Measurements from ENCODE around the gene MAMSTR.

MAMSTR gene

GRCh38 chr19:48676487-48676886, 43.0 kb downstream of the MAMSTR start:
- Histone ChIP-seq H4K20me1 (ENCODE audit: insufficient read depth, low read length) (no peaks in the 10 kb centered on the region), H3K36me3 (replicated peaks; ENCODE audit: insufficient read depth, low read length) (no peaks in the 10 kb centered on the region), H3K27ac (ENCODE audit: low read length) (no peak overlapping the region), H3K9me2 (replicated peaks; ENCODE audit: insufficient read depth, low read length) (no peaks in the 10 kb centered on the region), H3K9ac (ENCODE audit: low read length) (no peak overlapping the region), H3K4me2 (ENCODE audit: low read depth, low read length) (no peak overlapping the region), H3F3A (ENCODE audit: insufficient read depth, low read length) (no peaks in the 10 kb centered on the region), H3K4me1 (ENCODE audit: low read length) (no peaks in the 10 kb centered on the region; the same call in 1 of the 2 replicates), H3K79me2 (ENCODE audit: low read length) (no peaks in the 10 kb centered on the region), H3K9me3 (replicated peaks; ENCODE audit: insufficient read depth, low read length) (no peaks in the 10 kb centered on the region), H3K4me3 (ENCODE audit: low read length) (no peak overlapping the region), H2AFZ (ENCODE audit: low read length) (no peak overlapping the region), H3K27me3 (replicated peaks; ENCODE audit: insufficient read depth, low read length) (peaks cover 92% of the 10 kb centered on the region)
- DNase-seq, result no peak
- TF ChIP-seq EZH2phosphoT487 (IDR thresholded peaks at IDR 0.05; ENCODE audit: low read length) (no peak), EZH2 (optimal IDR thresholded peaks at IDR 0.05; ENCODE audit: low read depth, low read length) (no peak)
- TF ChIP-seq, protein P1, sequence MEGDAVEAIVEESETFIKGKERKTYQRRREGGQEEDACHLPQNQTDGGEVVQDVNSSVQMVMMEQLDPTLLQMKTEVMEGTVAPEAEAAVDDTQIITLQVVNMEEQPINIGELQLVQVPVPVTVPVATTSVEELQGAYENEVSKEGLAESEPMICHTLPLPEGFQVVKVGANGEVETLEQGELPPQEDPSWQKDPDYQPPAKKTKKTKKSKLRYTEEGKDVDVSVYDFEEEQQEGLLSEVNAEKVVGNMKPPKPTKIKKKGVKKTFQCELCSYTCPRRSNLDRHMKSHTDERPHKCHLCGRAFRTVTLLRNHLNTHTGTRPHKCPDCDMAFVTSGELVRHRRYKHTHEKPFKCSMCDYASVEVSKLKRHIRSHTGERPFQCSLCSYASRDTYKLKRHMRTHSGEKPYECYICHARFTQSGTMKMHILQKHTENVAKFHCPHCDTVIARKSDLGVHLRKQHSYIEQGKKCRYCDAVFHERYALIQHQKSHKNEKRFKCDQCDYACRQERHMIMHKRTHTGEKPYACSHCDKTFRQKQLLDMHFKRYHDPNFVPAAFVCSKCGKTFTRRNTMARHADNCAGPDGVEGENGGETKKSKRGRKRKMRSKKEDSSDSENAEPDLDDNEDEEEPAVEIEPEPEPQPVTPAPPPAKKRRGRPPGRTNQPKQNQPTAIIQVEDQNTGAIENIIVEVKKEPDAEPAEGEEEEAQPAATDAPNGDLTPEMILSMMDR (IDR thresholded peaks at IDR 0.05; ENCODE audit: low read length), result no peak

- H3K4me1 ChIP-seq (ENCODE audit: low read length), result no peaks in the 10 kb centered on the region; the same call in 1 of the 2 replicates
- DNase-seq, result peak; percentile 70
- no peaks in the 10 kb centered on the region for H3K79me2 ChIP-seq (ENCODE audit: low read length)
- no peak overlapping the region for H3K9ac ChIP-seq (ENCODE audit: low read length)
- peaks cover 79% of the 10 kb centered on the region for H3K27me3 ChIP-seq (replicated peaks; ENCODE audit: insufficient read depth, low read length)
- H2AFZ ChIP-seq (ENCODE audit: low read length), result no peak overlapping the region
- H3K9me3 ChIP-seq (replicated peaks; ENCODE audit: insufficient read depth, low read length), result no peaks in the 10 kb centered on the region
- no peaks in the 10 kb centered on the region for H3F3A ChIP-seq (ENCODE audit: insufficient read depth, low read length)
- no peak overlapping the region for H3K4me3 ChIP-seq (ENCODE audit: low read length)
- H3K27ac ChIP-seq (ENCODE audit: low read length), result no peak overlapping the region
- no peaks in the 10 kb centered on the region for H4K20me1 ChIP-seq (ENCODE audit: insufficient read depth, low read length)
- no peak for TF ChIP-seq EZH2phosphoT487 (IDR thresholded peaks at IDR 0.05; ENCODE audit: low read length)
- TF ChIP-seq, protein P1 (IDR thresholded peaks at IDR 0.05; ENCODE audit: low read length), result peak; percentile 86
- H3K36me3 ChIP-seq (replicated peaks; ENCODE audit: insufficient read depth, low read length), result no peaks in the 10 kb centered on the region
- H3K9me2 ChIP-seq (replicated peaks; ENCODE audit: insufficient read depth, low read length), result no peaks in the 10 kb centered on the region
- H3K4me2 ChIP-seq (ENCODE audit: low read depth, low read length), result no peak overlapping the region; the same call in 1 of the 2 replicates
Measured at GRCh38 chr19:48674921-48675824, 44.4 kb downstream of the MAMSTR start.

DNA sequence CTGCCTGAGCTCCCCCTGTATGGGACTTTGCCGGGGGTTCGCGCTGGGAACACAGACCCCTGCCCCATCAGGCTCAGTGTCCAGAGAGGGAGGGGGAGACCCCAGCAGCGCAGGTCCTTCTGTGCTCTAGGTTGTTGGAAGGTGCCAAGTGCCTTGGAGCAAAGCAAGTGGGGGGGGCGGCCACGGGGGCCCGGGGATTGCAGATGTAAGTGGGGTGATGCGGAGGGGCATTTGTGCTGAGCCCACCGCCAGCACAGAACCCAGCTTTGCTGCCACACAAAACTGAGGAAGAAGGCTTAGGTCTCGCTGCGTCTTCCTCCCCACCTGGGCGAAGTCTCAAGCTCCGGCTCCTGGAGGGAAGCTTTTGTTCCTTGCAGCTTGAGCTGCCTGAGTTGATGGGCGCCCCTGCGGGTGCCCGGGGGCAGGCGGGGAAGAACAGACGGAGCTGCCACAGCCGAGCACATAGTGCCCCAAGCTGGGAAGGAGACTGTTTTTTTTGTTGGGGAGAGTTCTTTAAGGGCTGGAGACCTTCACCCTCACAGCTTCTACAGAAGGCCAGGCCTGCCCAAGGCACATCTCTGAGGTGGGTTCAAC, 45.2 kb downstream of the MAMSTR start:
- H3K27me3 ChIP-seq (replicated peaks; ENCODE audit: insufficient read depth, low read length), result peaks cover 71% of the 10 kb centered on the region
- DNase-seq, result no peak
- H3K9ac ChIP-seq (ENCODE audit: low read length), result no peak overlapping the region
- TF ChIP-seq EZH2 (optimal IDR thresholded peaks at IDR 0.05; ENCODE audit: low read depth, low read length) (no peak), EZH2phosphoT487 (IDR thresholded peaks at IDR 0.05; ENCODE audit: low read length) (no peak)
- TF ChIP-seq, protein P1 (IDR thresholded peaks at IDR 0.05; ENCODE audit: low read length), result no peak
- no peaks in the 10 kb centered on the region for H3K9me3 ChIP-seq (replicated peaks; ENCODE audit: insufficient read depth, low read length)
- no peak overlapping the region for H2AFZ ChIP-seq (ENCODE audit: low read length)
- H4K20me1 ChIP-seq (ENCODE audit: insufficient read depth, low read length), result no peaks in the 10 kb centered on the region
- H3F3A ChIP-seq (ENCODE audit: insufficient read depth, low read length), result no peaks in the 10 kb centered on the region
- no peak overlapping the region for H3K4me3 ChIP-seq (ENCODE audit: low read length)
- no peaks in the 10 kb centered on the region for H3K36me3 ChIP-seq (replicated peaks; ENCODE audit: insufficient read depth, low read length)
- no peaks in the 10 kb centered on the region; the same call in 1 of the 2 replicates for H3K4me1 ChIP-seq (ENCODE audit: low read length)
- no peaks in the 10 kb centered on the region for H3K9me2 ChIP-seq (replicated peaks; ENCODE audit: insufficient read depth, low read length)
- no peaks in the 10 kb centered on the region for H3K79me2 ChIP-seq (ENCODE audit: low read length)
- H3K4me2 ChIP-seq (ENCODE audit: low read depth, low read length), result no peak overlapping the region
- no peak overlapping the region for H3K27ac ChIP-seq (ENCODE audit: low read length)
